Testis (tissue), 2 donors: Measurements from ENCODE around the gene EIF2S2.

Experiments used
- CTCF ChIP-seq, 3 experiments: fragments of 450-650 bp in 2 of 3; fragments of 200-600 bp in 1 of 3; sonication (generic) in 1 of 3; IDR thresholded peaks; one replicate each; pipeline ENCODE4 v1.5.1; 2016 to 2019; ENCODE audit warnings: antibody characterized with exemption in 3 of 3, mild to moderate bottlenecking in 2 of 3, moderate library complexity in 1 of 3
- POLR2A ChIP-seq: fragments of 450-650 bp; IDR thresholded peaks from one replicate; pipeline ENCODE4 v1.6.1; 2017; ENCODE audit warnings: antibody characterized with exemption, mild to moderate bottlenecking, moderate library complexity

DNA sequence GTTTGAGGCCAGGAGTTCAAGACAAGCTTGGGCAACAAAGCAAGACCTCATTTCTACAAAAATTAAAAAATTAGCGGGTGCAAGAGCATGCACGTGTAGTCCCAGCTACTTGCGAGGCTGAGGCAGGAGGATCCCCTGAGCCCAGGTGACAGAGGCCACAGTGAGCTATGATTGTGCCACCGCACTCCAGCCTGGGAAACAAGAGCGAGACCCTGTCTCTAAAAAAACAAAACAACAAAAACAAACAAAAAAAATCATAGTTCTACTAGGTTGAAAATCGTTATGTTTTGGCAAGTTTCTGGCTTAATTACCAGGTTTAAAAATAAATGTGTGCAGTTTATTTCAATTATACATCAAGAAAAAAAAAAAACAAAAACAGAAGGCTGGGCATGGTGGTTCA, 2.6 kb downstream of the EIF2S2 start:
- TF ChIP-seq CTCF (IDR thresholded peaks at IDR 0.05) (no peak), POLR2A (no peak)
